Measurements from ENCODE around the gene ANKRD33.

Gene ANKRD33

DNA sequence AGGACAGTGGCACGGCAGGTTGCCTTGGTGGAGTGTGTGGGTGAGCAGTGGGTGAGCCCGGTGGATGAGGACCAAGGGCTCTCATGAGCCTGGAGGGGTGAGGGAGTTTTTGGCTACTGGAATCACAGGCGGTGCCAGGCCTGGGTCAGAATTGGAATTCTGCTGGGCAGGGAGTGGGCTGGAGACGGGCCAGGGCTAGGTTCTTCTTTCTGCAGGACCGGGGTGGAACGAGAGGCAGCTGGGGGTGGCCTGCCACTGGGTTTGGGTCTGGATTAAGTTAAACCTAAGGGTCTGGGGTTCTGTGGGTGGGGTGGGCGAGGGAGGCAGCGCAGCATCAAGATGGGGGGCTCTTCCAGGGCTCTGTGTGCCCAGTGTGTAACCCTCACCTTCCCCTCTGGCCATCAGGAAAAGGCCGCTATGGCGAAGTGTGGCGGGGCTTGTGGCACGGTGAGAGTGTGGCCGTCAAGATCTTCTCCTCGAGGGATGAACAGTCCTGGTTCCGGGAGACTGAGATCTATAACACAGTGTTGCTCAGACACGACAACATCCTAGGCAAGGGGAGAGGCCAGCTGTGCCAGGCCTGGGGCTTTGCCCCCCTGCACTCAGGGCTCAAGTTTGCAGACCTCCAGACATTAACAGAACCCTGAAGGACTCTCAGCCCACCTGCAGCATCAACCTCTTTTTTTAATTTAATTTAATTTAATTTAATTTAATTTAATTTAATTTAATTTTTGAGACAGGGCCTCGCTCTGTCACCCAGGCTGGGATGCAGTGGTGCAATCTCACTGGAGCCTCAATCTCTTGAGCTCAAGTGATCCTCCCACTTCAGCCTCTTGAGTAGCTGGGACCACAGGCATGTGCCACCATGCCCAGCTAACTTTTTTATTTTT lies 26.4 kb downstream of the ANKRD33 start:
- no peak for DNase-seq (ENCODE audit: extremely low read depth in 1 of 2, low read depth in 1 of 2)

DNA sequence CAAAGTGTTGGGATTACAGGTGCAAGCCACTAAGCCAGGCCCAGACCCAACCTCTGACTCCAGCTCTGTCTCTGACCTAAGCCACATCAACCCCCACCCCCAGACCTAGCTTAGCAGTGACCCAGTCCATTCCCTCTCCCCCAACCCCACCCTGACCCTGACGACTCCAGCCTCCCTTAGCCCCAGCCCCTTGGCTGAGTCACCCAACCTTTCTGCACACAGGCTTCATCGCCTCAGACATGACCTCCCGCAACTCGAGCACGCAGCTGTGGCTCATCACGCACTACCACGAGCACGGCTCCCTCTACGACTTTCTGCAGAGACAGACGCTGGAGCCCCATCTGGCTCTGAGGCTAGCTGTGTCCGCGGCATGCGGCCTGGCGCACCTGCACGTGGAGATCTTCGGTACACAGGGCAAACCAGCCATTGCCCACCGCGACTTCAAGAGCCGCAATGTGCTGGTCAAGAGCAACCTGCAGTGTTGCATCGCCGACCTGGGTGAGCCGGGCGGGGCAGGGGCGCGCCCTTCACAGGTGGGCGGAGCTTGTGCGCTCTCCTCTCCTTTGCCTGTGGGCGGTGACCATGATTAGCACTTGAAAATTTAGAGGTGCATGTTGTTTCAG lies 27.2 kb downstream of the ANKRD33 start:
- DNase-seq (ENCODE audit: extremely low read depth in 1 of 2, low read depth in 1 of 2) = no peak

DNA sequence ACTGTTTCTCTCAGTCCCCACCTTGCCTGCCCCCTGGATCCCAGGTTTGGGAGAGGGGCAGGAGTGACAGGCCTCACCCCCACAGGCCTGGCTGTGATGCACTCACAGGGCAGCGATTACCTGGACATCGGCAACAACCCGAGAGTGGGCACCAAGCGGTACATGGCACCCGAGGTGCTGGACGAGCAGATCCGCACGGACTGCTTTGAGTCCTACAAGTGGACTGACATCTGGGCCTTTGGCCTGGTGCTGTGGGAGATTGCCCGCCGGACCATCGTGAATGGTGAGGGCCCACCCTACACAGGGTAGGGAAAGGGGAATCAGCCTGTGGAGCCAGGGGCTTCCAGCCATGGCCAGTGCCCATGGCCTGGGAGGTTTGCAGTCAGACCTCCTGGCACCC lies 28.0 kb downstream of the ANKRD33 start:
- no peak for DNase-seq (ENCODE audit: extremely low read depth in 1 of 2, low read depth in 1 of 2)

DNA sequence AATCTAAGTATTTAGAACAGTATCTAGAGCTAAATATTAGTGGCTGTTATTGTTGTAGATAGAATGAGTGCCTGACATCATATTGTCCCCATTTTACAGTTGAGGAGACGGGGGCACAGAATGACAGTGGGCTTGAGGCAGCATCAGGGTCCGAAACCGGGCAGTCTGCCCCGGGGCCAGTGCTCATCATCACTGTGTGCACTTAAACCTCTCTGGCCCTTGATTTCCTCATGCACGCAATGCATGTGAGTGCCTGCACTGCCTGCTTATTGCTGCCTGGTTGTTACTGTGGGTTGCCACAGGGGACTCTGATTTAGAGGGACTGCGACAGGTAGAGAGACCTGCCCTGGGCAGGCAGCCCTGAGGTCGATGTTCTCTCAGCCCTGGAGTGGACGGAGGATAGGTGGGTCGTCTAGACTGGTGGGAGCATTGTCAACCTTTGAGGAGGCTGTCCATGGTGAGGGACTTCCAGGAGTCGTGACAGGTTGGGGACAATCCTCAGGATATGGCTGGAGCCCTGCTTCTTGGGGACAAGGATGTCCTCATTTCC lies 29.2 kb downstream of the ANKRD33 start:
- no peak for DNase-seq (ENCODE audit: extremely low read depth in 1 of 2, low read depth in 1 of 2)

DNA sequence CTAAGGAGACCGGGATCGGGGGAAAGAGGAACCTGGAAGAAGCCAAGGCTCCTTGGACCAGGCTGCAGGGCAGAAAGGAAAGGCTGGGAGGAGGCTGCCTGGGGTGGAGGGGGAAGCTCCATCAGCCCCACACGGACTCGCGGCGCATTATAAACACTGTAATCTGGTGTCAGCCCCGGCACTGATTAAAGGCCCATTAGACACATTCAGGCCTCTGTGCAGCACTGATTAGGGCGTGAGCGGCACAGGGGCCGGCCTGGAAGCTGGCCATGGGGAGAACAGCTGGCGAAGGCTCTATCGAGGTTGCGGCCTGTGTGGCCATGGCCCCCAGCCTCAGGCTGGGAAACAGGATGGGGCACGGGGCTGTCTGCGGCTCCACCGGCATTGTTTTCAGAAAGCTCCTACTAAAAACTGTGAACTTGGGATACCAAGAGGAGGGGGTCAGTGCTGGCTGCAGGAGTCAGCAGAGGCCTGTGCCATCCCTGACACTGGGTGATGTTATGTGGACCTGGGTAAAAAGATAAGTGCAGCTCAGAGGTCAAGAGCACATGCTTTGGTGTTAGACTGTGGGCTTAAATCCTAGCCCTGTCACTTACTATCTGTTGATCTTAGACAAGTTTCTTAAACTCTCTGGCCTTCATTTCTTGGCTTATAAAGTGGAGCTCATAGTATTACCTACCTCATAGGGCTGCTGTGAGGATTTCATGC lies 30.0 kb downstream of the ANKRD33 start:
- no peak for DNase-seq (ENCODE audit: extremely low read depth in 1 of 2, low read depth in 1 of 2)

DNA sequence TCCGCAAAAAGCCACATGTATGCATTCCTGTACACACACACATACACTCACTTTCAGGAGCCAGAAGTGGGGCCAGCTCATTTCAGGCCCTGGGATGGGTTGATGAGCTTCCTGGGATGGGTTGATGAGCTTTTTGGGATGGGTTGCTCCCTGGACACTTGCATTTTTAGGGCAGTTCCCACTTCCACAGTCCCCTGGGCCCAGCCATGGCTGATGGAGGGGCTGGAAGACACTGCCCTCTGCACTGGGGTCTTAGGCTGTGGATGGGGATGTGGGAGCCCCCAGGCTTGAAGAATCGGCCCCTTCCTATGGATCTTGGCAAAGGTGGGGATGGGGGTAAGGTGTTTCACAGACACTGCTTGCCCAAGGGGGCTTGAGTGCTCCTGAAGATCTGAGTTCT lies 32.1 kb downstream of the ANKRD33 start:
- no peak for DNase-seq (ENCODE audit: extremely low read depth in 1 of 2, low read depth in 1 of 2)

DNA sequence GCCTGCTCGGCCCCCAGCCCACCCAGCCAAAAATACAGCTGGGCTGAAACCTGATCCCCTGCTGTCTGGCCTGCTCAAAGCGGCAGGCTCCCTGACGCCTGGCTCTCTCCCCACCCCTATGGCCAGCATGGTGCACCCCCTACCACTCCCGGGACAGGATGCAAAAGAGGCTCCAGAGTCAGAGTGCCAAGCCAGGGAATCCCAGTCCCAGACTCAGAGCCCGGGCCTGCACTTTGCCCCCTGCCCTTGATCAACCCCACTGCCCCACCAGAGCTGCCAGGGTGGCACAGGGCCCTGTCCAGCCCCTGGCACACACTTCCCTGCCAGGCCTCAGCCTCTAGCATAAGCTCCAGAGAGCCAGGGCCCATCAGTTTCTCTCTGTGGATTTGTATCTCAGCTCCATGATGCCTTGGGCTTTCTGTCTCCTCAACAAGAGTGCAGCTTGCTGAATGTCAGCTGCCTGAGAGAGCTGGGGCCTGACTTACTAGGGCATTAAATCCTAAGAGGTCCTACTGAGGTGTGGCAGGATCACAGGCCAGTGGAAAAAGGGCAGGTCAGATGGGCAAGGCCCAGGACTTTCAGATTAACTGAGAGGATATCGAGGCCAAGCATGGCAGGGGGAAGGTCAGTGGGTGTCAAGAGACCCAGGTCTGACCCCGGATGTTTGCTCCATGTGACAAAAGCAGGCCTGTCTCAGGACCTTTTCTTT lies 33.3 kb downstream of the ANKRD33 start:
- no peak for DNase-seq (ENCODE audit: extremely low read depth in 1 of 2, low read depth in 1 of 2)

DNA sequence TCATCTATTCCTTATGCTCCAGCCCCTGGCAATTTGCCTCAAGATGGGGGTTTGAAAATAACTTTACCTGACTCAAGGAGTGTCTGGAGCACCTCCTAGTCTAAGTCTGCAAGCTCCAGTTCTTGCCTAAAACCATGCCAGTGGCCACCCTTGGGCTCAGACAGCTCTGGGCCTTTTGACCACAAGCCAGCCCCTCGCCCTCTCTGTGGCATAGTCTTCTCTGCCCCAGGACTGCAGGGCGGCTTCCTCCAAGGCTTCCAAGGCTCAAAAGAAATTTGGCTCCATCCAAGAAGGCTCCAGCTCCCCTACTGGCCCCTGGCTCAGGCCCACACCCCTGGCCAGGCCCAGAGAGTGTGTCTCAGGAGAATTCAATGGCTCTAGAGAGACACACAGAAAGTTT lies 34.2 kb downstream of the ANKRD33 start:
- DNase-seq (ENCODE audit: extremely low read depth in 1 of 2, low read depth in 1 of 2) = no peak

DNA sequence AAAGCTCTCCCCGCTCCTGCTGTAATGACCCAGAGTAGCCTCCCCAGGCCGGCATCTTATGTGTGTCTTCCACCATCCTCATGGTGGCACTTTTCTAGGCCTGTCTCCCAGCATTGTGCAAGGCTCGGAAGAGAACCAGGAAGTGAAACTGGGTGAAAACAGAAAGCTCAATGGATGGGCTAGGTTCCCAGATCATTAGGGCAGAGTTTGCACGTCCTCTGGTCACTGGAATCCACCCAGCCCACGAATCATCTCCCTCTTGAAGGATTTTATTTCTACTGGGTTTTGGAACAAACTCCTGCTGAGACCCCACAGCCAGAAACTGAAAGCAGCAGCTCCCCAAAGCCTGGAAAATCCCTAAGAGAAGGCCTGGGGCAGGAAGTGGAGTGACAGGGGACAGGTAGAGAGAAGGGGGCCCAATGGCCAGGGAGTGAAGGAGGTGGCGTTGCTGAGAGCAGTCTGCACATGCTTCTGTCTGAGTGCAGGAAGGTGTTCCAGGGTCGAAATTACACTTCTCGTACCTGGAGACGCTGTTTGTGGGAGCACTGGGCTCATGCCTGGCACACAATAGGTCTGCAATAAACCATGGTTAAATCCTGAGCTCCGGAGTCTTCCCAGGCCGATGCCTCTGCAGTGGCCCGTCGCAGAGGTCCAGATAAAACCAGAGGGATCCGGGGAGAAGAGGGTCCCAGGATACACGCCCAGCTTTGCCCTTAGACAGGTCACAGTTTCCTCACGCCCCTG lies 35.0 kb downstream of the ANKRD33 start:
- no peak for DNase-seq (ENCODE audit: extremely low read depth in 1 of 2, low read depth in 1 of 2)

DNA sequence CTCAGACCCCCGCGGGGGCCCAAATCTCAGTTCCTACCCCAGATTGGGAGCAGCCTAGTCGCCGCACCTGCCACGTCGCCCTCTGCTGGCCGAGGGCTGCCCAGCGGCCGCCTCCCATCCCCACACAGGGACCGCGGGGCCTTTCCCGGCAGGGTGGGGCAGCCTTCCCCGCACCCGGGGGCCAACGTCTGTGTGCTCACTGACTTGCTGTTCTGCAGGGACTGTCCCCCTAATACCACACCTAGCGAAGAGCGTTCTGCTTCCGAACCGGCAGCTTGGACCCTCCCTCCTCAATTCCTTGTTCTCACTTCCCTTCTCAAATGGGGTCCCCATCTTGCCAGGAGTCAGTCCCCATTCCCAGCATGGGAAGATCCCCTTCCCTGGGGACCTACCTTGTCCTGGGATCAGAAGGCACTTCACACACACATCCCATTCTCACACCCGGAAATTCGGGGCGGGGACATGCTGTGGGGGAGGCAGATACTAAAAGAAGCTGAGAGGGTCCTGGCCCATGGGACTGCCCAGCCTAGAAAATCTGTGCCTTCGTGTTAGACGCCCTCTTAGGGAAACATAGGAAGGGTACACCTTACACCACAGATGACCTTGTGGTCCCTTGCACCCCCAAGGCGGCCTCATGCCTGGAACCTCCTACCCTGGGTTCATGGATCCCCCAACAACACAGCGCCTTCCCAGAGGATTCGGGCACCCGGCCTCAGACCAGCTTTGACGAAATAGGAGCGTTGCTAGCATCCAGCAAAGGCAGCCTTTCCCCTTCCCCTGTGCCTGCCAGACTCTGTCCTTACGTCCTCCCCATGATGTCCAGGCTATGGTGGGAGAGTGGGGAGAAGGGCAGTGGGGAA lies 35.8 kb downstream of the ANKRD33 start:
- DNase-seq (ENCODE audit: extremely low read depth in 1 of 2, low read depth in 1 of 2) = peak in 1 of 2 donors; percentile 48

DNA sequence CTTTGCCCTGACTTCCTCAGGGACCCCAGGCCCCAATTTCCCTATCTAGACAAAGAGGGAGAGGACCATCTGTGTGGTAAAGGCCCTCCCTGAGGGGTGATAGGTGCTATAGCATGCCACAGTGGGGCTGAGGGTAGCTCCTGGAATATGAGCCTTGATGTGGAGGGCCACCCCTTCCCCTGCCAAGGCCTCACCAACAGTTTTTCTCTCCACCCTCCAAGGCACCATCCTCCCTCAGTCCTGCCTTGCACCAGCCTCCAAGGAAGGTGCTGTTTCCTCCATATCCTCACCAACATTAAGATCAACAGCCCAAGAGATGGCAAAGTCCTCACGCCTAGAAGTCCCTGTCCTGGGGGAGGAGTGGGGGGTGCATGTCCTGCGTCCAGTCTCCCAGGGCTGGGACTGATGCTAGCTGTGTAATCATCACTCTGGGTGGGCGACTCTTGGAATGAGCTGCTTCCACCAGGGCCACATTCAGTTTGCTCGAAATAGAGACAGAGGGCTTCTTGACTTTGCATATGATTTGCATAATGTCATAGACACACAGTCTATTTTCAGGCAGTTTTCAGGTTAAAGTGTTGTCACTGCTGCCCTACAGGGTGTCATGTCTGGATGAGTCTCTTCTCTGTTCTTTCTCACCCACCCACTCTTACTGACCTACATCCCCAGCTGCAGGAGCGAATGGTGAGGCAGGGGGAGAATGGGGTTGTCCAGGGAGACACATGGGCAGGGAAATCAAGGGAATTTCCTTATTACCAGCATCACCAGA lies 36.8 kb downstream of the ANKRD33 start:
- DNase-seq (ENCODE audit: extremely low read depth in 1 of 2, low read depth in 1 of 2) = no peak

DNA sequence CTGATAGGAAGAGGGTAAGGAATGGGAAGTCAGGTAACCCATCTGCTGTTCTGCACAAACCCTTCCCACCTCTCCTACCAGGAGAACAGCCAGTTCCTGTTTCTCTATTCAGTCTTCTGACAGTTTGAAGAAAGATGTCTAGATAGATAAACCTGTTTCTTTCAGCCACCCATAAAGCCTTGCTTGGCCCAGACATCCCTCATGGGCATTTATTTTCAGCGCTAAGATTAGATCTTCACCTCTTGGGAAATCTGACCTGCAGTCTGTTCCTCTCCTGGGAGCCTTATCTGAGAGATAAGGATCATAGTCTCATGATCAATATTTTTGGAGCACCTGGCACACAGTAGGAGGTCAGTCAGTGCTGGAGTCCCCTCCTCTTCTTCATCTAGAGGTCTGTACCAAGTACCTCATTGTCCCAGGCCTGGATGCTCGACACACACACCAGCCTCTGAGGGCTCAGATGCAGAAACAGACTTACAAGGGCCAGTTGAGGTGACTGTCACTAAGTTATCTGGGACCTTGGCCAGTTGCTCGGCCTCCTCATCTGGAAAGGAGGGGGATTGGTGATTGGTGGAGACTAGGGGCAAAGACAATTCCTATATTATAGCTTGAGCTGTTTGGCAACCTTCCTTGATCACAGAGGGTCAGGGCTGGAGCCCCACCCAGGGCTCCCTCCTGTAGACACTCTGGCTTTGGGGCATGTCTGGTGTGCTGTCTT lies 37.6 kb downstream of the ANKRD33 start:
- no peak for DNase-seq (ENCODE audit: extremely low read depth in 1 of 2, low read depth in 1 of 2)

DNA sequence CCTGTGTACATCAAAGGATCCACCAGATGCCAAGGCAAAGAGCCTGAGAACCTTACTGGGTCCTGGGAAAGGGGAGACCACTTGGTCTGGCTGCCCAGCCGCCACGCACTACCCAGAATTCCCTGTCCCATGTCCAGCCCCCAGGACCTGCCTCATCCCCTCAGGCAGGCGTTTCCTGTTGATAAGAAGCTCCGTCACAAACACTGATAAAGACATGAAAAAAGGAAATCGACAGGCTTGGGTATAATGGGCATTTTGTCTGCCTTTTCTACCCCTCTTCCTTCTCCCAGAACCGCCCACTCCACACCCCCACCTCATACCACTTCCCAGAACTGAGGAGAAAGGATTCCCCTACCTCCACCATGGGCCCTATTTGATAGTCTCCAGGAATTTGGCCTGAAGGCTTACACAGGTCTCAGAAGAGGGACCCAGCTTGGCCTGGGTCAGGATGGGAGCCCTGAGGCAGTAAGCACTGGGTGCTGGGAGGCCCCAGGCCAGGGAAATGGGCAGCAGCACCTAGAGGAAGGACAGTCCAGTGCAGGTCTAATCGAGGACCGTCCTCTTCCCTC lies 38.2 kb downstream of the ANKRD33 start:
- no peak for DNase-seq (ENCODE audit: extremely low read depth in 1 of 2, low read depth in 1 of 2)

DNA sequence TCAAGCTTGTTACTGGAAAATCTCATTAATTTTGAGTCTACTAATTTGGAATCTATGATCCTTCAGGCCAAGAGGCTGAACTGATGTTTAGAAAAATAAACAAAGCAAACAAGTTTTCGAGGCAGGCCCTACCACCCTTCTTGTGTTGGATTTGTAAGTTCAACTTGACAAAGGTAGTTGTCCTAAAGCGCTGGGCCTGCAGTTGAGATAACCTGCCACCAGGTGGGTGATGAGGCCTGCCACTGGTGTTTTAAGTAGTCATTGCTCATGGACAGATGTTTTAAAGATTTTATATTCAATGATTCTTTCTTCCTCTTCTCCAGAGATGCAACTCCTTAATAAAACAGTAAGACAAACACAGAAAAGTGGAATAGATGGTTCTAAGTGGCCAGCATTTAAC lies 38.8 kb downstream of the ANKRD33 start:
- DNase-seq (ENCODE audit: extremely low read depth in 1 of 2, low read depth in 1 of 2) = peak in 1 of 2 donors; percentile 21

DNA sequence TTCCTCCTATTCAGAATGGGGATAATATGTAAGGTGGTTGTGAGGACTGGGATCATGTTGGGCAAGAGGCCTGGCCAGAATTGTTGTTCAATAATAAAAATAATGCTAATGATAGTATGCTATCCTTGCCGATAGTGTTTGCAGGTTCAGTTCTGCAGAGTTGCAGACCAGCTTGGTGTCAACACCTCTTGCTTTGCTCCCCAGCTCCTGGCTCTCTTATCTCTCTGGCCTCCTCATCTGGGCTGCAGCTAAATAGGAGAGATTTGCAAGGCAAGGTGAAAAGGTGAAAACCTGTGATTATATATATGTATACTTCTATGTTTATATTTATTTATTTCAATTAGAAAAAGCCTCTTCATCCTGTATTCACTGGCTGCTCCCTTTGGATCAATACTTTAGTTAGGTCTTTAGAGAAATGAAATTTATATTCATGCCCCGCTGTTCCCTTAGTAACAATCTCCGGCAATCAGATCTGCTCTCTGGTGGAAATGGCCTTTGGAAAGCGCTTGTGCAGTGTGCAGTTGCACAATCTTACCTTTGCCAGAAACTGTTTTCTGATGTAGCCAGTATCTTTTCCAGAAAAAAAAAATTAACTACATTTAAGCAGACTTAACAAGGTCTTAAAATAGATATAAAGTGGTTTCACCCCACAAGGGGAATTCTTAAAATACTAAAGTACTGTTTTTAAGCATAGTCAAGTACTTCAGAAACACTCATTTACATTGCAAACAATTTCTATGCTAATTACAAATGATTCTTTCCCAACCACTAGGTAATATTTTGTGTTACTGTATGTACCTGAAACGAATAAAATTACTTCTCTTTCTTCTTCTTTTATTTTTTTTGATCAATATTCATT lies 44.5 kb downstream of the ANKRD33 start:
- DNase-seq (ENCODE audit: extremely low read depth in 1 of 2, low read depth in 1 of 2) = no peak

DNA sequence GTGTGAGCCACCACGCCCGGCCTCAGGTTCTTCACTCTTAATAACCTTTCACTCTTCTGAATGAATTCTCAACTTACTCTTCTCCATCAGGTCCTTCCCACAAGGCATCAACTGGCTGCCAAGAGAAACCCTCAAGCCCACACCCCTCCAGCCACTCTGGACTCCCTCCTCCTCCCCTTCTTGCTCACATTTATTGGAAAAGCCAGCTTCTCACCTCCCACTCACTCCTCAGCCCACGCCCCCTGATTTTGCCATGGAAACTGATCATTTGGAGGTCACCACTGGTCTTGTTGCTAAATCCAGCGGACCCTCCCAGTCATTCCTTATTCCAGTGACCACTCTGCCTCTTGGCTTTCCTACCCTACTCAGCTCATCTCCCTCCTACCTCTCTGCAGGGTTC lies 46.2 kb downstream of the ANKRD33 start:
- no peak for DNase-seq (ENCODE audit: extremely low read depth in 1 of 2, low read depth in 1 of 2)

DNA sequence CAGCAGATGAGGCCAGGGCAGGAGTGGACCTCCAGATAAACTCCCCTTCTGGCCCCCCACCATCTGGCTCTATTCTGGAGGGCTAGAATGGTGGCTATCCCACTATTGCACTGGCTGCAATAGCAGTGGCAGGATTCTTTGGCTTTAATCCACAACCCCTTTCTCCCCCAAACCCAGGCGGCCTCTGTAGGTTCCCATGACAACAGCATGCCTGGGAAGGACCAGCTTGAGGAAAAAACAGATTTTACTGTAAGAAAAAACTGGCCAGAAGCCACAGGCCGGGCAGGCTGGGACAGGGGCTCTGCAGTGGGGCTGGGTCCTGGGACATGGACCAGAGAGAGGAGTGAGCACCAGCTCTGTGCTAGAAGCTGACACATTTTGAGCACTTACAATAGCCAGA lies 50.0 kb downstream of the ANKRD33 start:
- no peak for DNase-seq (ENCODE audit: extremely low read depth in 1 of 2, low read depth in 1 of 2)
